ENCODE data around the gene LPCAT1.
"Not testable (repeated sequence)": the region's sequence is repeated elsewhere in the genome, so short reads cannot be mapped to it uniquely, and the experiment has no call there.

Gene LPCAT1

GRCh38 chr5:1477341-1477740, 46.4 kb downstream of the LPCAT1 start:
- no peak for DNase-seq

DNA sequence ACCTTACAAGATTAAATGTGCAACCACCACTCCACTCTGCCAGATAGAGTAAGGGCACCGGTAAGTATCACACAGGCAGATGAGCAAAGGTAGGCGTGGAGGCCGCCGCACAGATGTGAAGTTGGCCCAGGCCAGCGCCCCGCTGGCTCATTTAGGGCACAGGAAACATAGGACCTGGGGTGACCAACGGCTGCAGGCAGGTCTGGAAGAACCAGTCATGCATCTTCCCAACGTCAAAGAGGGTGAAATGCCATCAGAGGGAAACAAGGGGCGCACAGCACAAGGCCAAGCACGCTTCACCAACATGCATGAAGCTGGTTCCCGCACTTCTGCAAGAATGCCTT, 46.8 kb downstream of the LPCAT1 start:
- no peak for DNase-seq

- DNase-seq: no peak
These were observed 47.4 kb downstream of the LPCAT1 start for GRCh38 chr5:1476181-1476966.

DNA sequence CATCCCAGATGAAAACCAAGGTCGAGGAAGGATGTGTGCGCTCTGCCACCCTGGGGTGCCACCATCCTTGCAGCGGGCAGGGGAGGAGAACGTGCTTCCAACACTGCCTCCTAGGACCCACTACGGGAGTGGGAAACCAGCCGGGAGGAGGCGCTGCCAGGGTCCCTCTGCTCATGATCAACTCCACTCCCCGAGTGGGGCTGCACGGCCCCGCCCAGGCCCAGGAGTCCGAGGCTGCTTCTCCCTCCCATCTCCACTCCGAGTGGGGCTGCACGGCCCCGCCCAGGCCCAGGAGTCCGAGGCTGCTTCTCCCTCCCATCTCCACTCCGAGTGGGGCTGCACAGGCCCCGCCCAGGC, 48.2 kb downstream of the LPCAT1 start:
- DNase-seq: not testable (repeated sequence)

GRCh38 chr5:1474866-1475543, 48.8 kb downstream of the LPCAT1 start:
- DNase-seq: no peak

- DNase-seq: no peak
These were observed 49.4 kb downstream of the LPCAT1 start for GRCh38 chr5:1474183-1474839.

DNA sequence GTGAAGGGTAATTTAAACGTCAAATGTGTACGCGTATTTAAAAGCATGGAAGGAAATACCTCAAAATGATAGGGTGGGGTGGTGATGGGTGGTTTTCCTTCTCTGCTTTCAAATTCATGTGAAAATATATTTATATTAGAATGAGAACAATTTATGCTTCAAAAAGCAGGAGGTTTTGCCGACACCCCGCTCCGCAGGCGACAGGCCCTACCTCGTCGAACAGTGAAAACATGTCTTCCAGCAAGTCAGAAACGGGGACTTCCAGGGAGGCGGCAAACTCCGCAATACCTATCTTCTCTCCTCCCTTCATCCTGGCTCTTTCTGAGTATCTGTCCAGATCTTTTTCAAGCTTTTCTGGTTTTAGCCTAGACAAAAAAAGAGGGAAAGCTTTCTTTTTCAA, 50.0 kb downstream of the LPCAT1 start:
- no peak for DNase-seq

DNA sequence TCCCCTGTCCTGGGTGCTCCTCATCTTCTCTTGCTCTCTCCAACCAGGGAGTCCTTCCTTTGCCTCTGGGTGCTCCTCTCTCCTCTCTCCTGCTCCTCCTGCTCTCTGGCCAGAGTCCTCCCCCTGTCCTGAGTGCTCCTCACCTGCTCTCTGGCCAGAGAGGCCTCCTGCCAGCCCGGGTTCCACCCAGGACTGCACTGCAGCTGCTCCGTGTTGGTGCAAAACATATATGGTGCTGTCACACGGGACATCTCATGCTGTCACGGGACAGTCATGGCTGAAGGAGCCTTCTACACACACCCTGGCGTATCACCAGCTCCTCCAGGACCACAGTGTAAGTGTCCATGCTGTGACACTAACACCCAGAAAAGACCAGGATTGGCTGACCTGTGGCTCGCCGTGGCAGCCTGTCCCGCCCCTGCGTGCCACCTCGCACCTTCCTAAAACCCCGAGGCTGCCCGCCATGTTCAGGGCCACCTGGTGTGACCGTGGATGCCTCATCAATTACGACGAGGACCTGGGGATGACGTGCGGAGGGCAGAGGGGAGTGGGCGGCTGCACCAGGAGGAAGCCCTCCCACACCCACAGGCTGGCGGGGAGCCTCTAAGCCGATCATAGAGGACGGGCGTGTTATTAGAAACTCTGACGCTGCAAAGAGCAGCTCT, 50.7 kb downstream of the LPCAT1 start:
- no peak for DNase-seq

DNA sequence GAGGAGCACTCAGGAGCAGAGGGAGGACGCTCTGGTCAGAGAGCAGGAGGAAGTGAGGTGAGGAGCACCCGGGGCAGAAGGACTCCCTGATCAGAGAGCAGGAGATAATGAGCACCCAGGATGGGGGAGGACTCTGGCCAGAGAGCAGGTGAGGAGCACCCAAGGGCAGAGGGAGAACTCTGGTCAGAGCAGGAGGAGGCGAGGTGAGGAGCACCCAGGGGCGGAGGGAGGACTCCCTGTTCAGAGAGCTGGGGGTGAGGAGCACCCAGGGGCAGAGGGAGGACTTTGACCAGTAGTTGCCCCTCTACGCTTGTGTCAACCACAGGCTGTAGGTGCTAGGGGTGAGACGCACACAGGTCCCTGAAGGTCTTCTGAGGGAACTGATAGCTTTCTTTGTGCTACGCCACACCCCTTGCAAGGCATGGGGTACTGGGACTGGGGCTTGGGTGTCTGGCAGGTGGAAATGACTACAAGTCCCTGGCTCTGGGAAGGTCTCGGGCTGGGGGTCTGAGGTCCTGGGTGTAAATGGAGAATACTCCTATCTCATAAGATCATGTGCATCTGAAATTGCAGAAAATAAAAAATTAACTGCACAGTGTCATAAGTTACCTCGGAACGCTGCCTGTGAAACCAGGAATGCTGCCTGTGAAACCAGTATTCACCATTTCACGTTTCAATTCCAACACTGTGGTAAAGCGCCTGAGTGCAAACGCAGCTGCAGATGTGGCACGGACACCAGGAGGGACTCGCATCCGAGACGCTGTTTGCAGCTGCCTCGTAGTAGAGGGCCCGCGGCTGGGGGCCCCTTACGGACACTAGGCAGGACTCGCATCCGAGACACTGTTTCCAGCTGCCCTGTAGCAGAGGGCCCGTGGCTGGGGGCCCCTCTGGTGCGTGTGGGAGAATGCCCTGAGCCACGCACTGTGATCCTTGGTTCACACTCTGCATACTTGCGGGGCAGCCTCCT, 51.5 kb downstream of the LPCAT1 start:
- DNase-seq: no peak

GRCh38 chr5:1471240-1471853, 52.4 kb downstream of the LPCAT1 start:
- no peak for DNase-seq

DNA sequence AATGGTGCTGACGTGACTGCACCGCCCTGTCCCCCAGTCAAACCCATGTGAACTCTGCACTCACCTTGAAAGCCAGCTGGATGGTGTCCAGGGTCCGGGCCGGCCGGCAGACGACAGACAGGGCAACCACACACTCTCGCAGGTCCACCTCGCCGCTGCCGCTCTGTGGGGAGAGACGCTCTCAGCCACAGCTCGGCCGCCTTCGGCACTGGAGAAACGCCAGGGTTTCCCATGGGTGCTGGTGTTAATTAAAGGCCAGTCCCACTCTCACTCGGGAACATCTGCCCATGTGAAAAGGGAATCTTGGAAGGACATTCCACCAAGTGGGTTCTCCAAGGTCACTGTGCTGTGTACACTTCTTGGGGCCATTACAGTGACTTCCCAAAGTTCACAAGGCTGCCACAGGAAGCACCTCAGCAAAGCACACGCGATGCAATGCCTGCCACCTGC, 53.0 kb downstream of the LPCAT1 start:
- DNase-seq: no peak

DNA sequence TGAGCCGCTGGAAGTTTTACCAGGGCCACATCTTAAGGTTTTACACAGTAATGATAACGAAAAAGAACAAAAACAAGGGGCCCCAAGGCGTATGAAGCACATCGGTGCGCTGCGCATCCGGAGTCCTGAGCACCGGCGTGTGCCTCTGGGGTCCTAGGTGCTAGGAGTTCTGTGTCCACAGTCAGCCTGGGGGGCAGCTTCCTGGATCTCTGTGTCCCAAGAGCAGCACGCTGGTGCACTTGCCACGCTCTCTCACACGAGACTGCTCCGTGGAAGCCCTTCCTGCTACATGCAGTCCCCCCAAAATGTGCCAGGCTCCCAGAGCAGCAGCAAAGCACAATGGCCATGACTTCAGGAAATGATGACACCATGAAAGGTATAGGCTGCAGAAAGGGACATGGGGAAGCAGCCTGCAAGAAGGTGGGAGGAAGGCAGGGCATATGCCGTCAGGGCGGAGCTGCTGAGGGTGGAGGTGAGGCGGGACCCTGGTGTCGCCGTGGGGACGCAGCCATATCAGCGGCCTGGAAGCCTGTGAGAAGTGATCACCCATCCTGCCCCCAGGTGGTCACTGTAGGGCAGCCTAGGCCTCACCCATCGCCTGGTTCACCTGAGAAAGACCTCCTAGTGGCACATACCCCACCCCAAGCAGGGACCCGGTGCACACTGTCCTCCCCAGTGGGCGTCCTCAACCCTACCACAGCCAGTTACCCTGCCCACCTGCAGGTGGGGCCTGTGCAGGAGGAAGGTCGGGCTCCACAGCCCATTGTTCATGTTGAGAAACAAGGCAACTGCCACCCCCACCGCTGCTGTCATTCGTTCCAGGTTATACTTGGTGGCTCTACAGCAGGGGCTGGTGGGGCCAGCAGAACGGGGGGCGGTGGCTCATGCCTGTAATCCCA, 54.9 kb downstream of the LPCAT1 start:
- no peak for DNase-seq

DNA sequence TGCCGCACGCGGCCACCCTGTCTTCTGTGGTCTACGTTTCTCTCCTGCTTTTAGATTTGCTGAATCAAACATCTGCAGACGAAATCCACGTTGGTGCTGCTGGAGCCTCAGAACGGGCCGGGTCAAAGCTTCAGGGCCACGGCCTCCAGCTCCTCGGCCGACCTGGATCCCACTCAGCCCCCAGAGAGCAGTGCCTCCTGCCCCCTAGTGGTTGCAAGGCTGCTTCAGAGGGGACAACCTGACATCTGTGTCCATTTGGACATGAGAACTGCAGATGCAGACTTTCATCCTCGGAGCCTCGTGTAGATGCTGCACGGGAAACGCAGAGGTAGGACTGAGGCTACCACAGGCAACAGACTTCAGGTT, 55.5 kb downstream of the LPCAT1 start:
- no peak for DNase-seq

- no peak for DNase-seq
These were observed 56.2 kb downstream of the LPCAT1 start for GRCh38 chr5:1467341-1468246.

DNA sequence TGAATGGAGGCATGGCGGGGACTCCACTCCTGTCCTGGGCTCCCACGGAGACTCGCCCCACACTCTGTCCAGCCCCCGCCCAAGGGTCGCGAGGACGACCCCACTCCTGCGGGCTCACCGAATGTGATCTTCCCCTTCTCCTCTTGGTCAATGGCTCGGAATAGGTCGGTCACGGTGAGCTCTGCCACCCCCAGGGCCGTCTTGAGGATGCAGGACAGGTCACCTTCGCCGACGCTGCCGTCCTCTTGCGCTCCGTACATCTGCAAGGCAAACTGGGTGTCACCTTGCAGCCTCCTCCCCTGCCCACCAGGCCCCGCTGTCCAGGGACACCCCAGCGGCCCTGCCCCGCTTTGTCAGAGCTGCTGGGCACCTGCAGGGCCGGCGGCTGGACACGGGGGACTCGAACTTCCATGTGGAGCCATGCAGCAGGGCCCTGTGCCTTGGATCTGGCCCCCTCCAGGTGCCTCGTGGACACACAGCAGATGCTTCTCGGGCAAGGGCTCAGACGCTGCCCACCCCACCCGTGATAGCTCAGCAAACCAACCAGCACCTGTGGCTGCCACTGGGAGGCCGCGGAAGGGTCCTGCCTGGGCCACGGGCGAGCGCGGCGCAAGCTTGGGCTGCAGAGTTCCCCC, 57.0 kb downstream of the LPCAT1 start:
- DNase-seq: no peak

DNA sequence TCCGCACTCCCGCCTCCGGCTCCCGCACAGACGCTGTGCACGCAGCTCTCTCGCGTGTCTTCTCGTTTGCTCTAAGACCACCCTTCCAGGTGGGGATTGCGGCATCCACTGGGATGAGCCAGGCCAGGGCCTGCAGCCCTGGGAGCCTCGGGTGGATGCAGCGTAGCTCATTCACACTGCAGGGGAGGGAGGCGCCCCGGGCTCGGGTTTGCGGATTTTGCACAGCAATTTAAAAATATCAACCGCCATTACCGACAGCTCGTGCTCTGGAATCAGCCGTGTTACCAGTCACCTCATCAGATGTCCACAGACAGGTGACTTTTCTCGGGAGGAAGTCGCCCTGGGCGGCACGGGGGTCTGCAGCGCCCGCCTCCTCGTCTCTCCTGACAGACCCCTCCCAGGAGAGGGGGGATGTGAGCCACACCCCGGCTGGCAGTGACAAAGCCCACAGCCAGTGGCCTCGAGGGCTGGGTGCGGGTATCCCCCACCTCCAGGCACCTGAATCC, 57.7 kb downstream of the LPCAT1 start:
- DNase-seq: no peak

DNA sequence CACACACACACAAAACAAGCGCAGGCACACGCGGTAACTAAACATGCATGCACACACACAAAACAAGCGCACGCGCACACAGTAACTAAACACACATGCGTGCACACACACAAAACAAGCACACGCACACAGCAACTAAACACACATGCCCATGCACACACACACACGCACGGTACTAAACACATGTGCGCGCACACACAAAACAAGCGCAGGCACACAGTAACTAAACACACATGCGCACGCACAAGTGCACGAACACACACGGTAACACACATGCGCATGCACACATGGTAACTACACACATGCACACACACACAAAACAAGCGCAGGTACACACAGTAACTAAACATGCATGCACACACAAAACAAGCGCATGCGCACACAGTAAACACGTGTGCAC, 58.6 kb downstream of the LPCAT1 start:
- no peak for DNase-seq

DNA sequence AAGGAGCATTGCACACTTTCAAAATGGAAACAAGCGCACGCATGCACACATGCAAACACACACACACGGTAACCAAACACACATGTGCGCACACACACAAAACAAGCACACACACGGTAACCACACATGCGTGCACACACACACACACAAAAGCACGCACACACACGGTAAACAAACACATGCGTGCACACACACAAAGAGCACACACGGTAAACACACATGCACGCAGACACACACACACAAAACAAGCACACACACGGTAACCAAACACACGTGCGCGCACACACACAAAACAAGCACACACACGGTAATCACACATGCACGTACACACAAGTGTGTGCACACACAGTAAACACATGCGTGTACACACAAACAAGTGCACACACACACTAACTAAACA, 59.2 kb downstream of the LPCAT1 start:
- no peak for DNase-seq

- DNase-seq: no peak
These were observed 59.7 kb downstream of the LPCAT1 start for GRCh38 chr5:1464096-1464446.

Measured in activated CD4-positive, CD25-positive, alpha-beta regulatory T cell treated with anti-CD3 and anti-CD28 coated beads, Interleukin-2, amount 50 U/mL, for 72 hours (primary cell).